Sciatic nerve (tissue), 2 donors: ENCODE measurements around the gene CYTH2. TPM values are rescaled to one million over a fixed set of nuclear protein-coding genes. Genes with fewer than 3 reads are reported as not detected.
A peak's percentile ranks its signal among the peaks of the same experiment; 100 is the strongest.
"Not testable (repeated sequence)": the region's sequence is repeated elsewhere in the genome, so short reads cannot be mapped to it uniquely, and the experiment has no call there.

Source experiments
- ATAC-seq: fragments of 200-7000 bp; cut with Tn5 transposase; one replicate; pipeline ENCODE4 v1.9.1; 2020; ENCODE audit warnings: mild to moderate bottlenecking, moderate library complexity
- DNase-seq: peaks from one replicate; pipeline ENCODE4 v3.0.0-alpha.2; 2020; ENCODE audit warnings: low spot score
- intact Hi-C: fragments of 100-400 bp; cut with DNase I; formaldehyde crosslinking; loops from one replicate; pipeline ENCODE4 v1.14.2; 2022
- total RNA-seq: library from RNA; stranded (reverse); fragmentation: NEBNext Ultra II Directional; extraction: Animal tissue kit (Norgen Biotek cat#: 25700); gene quantifications from one replicate; pipeline ENCODE4 v1.2.1, GENCODE V29; 2021
- donor health status: DM: no; HTN: no; CAD: no.
- donor health status: DM: no; HTN: no; CAD: no.

The CYTH2 gene
- total RNA-seq, 1 donor from 2014 or later, result 62.7 TPM

- intact Hi-C loops, ATAC-seq: not testable (repeated sequence)
Observed at GRCh38 chr19:48488478-48488877, 19.3 kb downstream of the CYTH2 start.

GRCh38 chr19:48489608-48490216 lies 20.5 kb downstream of the CYTH2 start:
- intact Hi-C loops, result loop anchor here (10.0 kb wide), 1 partner anchor 105 kb away; no protein-coding TSS in a partner anchor
- ATAC-seq, result no peak

More at GRCh38 chr19:48488478-48488877, 19.3 kb downstream of the CYTH2 start:
- DNase-seq, result not testable (repeated sequence)

DNA sequence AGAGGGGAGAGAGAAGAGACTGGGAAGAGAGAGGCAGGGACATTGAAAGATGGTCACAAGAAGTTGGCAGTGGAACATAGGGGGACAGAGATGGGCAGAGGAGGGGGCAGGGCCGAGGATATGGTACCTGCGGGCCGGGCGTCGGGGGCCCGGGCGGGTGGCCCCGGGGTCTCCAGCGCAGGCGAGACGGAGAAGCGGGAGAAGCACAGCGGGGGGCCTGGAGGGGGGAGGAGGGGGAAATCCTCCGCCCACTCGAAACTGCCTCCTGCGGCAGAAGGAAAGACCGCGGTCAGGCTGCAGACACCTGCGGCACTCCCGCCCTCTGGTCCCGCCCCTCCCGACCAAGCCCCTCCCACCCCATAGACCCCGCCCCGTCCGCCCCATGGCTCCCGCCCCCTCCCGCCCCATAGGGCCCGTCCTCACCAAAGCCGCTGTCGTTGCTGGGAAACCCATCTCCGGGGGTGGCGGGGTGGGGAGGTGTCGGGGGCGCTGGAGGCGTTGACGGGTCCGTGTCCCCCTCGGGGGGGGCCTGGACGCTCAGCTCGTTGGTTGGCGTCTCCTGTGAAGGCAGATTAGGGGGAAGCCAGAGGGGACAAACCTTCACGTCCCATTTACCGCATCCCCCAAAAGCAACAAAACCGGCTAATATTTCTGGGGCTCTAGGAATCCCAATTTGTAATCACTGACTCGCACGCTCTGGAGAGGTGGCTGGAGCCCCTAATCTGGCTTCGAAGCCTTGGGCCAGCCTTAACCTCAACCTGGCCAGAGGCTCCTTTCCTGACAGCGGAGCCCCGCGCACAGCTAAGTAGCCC lies 22.0 kb downstream of the CYTH2 start:
- DNase-seq (no peak), ATAC-seq (no peak)
- intact Hi-C loops, result loop anchor here (10.0 kb wide), 1 partner anchor 104 kb away; no protein-coding TSS in a partner anchor

More at GRCh38 chr19:48489608-48490216, 20.5 kb downstream of the CYTH2 start:
- peak; percentile 87 for DNase-seq

GRCh38 chr19:48491793-48492123 lies 22.6 kb downstream of the CYTH2 start:
- ATAC-seq (no peak), DNase-seq (no peak)
- intact Hi-C loops, result loop anchor here (10.0 kb wide), 1 partner anchor 103 kb away; no protein-coding TSS in a partner anchor

DNA sequence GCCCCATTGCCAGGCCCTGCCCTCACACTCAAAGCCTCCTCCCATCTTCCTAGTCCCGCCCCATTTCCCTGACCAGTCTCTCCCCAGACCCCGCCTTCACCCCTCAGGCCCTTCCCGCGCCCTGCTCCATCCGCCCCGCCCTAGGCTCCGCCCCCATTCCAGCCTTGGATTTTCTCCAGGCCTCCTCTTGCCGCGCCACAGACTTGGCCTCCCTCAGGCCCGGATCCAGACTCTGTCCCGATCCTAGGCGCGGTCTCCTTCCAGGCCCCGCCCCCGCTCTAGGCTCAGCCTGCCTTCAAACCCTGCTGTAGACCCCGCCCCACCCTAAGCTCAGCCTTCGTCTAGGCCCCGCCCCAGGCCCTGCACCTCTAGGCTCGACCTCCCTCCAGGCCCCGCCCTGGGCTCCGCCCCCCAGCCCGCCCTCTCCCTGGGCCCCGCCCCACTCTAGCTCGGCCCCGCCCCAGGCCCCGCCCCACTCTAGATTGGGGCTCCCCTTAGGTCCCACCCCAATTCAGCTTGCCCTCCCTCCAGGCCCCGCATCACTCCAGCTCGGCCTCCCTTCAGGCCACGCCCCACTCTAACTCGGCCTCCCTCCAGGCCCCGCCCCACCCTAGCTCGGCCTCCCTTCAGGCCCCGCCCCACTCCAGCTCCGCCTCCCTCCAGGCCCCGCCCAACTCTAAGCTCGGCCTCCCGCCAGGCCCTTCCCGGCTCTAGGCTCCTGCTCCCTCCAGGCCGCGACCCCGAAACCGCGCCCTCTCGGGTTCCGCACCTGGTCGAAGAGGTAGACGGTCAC lies 24.0 kb downstream of the CYTH2 start:
- DNase-seq, result peak; percentile 97
- intact Hi-C loops, result loop anchor here (10.0 kb wide), 1 partner anchor 102 kb away; no protein-coding TSS in a partner anchor

GRCh38 chr19:48493718-48494401 lies 24.7 kb downstream of the CYTH2 start:
- intact Hi-C loops, result loop anchor here (10.0 kb wide), 1 partner anchor 101 kb away; no protein-coding TSS in a partner anchor
- DNase-seq (no peak), ATAC-seq (no peak)

More for the DNA sequence above, 24.0 kb downstream of the CYTH2 start:
- peak; percentile 92 for ATAC-seq

DNA sequence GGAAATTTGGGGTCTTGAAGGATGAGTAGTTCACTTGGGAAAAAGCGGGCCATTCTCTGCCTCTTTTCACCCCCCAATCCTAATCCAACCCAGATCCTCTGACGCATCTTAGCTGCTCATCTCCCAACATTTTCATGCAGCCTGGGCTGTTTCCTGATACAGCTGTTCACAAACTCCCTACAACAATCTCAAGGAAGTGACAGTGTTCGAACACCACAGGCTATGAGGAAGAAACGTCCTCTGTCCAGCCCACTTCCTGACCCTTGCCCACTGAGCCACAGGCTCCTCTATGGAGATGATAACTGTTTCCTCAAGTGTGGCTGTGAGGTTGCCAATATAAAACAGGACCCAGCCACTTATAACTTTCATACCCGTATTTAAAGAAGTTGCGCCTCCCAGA lies 26.2 kb downstream of the CYTH2 start:
- no peak for DNase-seq
- intact Hi-C loops, result loop anchor here (10.0 kb wide), 1 partner anchor 99 kb away; no protein-coding TSS in a partner anchor
- ATAC-seq, result no peak

DNA sequence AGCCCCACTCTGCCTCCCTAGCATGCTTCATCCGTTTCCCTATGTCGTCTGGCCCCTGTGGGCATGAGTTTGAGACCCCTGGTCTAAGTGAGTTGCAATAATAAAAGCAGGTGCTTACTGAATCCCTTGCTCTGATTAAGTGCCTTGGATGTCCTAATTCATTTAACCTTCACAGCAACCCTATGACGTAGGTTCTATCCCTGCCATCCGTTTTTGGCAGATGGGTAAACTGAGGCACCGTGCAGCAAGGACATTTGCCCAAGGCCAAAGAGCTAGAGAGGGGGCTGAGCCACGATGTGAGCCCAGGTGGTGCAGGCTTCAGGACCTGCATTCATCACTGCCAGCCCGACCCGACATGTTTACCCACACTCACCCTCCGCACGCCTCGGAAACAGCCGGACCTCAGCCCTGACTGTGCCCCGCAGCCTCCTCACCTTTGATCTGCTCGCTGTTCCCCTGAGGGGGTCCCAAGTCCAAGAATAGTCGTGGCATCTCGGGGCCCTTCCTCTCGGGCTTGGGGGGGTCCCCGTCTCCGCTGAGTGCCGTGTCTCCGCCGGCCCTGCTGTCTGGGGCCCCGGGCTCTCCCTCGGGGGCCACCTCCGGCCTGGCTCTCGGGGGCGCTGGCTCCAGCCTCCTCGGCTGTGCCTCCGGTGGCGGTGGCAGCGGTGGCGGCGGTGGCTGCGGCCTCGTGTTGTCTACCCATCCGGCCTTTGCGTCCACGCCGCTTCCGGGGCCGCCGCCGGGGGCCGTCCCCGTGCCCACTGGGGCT lies 28.0 kb downstream of the CYTH2 start:
- ATAC-seq (no peak), DNase-seq (no peak)
- intact Hi-C loops, result loop anchor here (10.0 kb wide), 1 partner anchor 98 kb away; no protein-coding TSS in a partner anchor

- ATAC-seq, result no peak
- intact Hi-C loops, result loop anchor here (10.0 kb wide), 1 partner anchor 97 kb away; no protein-coding TSS in a partner anchor
- DNase-seq, result no peak
Observed at GRCh38 chr19:48497728-48498594, 28.8 kb downstream of the CYTH2 start.

DNA sequence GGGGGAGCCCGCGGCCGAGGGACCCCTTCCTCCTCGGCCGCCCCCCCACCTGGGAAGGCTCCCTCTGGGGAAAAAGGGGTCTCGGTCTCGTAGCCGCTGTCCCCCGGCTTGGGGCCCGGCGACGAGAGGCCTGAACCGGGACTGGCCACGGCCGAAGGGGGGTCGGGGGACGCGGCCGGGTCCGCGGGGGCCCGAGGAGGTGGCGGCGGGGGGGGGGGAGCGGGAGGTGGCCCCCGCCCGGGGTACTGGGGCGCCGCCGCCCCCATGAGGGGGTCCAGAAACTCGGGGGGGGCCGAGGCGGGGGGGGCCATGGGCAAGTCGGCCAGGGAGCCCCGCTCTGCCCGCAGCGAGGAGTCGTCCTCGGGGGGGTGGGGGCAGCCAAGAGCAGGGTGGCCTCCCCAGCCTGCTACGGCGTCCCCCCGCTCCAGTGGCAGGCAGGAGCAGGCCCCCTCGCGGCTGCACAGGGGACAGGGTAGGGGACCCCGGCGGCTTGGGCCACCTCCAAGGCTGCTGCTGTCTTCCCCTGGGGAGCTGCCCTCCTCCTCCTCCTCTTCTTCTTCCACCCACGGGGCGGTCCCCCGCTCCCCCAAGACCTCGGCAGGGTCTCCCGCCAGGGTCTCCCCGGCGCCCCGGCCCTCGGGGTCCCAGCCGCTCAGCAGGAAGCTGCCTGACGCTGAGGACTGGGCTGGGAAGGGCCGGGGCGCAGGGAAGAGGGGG lies 29.6 kb downstream of the CYTH2 start:
- no peak for DNase-seq
- intact Hi-C loops, result loop anchor here (10.0 kb wide), 1 partner anchor 96 kb away; no protein-coding TSS in a partner anchor
- ATAC-seq, result no peak

GRCh38 chr19:48499316-48500090 lies 30.3 kb downstream of the CYTH2 start:
- intact Hi-C loops, result loop anchor here (10.0 kb wide), 1 partner anchor 95 kb away; no protein-coding TSS in a partner anchor
- ATAC-seq (no peak), DNase-seq (no peak)

DNA sequence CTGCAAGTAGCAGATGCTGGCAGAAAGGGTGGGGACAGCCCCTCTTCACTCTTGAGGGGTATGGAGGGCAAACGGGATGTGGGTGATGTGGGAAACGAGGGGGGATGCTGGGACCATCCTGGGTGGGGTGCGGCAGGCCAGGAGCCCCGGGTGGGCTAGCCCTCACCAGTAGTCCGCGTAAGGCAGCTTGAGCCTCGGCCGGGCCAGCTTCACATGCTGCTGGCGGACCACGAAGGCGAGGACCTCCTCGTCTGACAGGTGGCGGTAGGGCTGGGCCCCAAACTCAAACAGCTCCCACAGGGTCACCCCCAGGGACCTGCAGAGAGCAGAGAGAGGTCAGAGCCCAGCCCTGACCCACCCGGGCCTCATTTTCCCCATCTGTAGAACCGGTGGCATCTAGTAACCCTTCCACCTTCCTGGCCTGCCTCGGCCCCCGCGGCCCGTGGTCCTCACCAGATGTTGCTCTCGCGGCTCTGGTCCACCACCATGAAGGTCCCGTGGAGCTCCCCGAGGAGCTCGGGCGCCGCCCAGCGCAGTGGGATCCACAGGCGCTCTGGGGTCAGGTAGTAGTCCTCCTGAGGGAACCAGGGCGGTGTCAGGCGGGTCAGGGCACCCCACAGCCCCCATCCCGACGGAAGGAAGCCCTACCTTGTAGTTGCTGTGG lies 31.8 kb downstream of the CYTH2 start:
- ATAC-seq (no peak), DNase-seq (no peak)
- intact Hi-C loops, result no loop called here

DNA sequence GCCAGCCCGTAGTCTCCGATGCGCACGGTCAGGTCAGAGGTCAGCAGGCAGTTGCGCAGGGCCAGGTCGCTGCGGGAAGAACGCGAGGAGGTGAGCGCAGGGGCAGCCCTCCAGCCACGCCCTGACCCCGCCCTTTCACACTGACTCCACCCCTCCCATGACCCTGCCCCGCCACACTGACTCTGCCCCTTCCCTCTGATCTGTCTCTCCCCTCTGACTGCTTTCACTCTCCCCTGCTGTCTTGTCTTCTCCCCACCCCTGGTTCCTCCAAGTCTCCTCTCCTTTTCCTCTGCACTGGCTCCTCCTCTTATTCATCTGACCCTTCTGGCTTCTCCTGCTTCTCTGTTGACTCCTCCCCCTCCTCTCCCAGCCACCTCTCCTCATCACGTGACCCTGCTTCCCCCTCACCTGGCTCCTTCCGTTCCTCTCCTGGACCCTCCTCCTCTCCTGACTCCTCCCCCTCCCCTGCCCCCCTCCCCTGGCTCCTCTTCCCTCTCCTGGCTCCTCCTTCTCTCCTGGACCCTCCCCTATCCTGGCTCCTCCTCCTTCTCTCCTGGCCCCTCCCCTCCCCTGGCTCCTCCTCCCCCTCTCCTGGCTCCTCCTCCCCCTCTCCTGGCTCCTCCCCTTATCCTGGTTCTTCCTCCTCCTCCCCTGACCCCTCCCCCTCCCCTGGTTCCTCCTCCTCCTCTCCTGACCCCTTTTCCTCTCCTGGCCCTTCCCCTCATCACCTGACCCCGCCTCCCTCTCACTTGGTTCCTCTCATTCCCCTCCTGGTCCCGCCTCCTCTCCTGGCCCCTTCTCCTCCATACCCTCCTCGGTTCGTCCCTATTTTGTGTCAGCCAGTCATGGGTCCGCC lies 32.6 kb downstream of the CYTH2 start:
- intact Hi-C loops, result no loop called here
- ATAC-seq, result peak; percentile 69

DNA sequence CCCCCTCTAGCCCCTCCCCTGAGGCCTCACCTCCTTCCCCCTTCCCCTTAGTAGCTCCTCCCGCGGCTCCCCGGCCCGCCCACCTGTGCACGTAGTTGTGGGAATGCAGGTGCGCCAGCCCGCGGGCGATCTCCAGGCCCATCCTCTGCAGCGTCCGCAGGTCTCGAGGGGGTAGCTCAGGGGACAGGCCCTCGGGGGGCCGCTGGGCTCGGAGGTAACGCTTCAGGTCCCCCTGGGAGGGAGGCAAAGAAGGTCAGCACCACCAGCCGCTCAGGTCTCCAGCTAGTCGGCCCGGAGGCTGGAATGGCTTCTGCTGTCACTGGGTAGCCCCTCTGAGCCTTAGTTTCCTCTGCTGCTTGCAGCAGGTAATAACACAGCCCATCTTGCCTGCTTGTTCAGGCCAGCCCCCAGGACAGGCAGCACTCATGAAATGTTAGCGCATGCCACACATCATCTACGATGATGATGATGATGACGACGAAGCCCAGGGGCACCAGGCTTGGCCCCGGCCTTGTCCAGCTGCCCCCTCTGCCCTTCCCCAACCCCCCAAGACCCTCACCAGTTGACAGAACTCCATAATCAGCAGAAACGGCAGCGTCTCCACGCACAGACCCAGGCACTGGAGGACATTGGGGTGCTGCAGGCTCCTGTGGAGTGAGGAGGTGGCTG lies 33.3 kb downstream of the CYTH2 start:
- DNase-seq, result no peak
- intact Hi-C loops, result no loop called here
- no peak for ATAC-seq

More for the DNA sequence above, 32.6 kb downstream of the CYTH2 start:
- DNase-seq, result no peak
